ENCODE data around the gene FER1L5.

- TF ChIP-seq CTCF (conservative IDR thresholded peaks at IDR 0.05; ENCODE audit: low read depth in 2 of 2) (no peak), POLR2AphosphoS5 (IDR thresholded peaks at IDR 0.05; ENCODE audit: low read depth) (no peak), EZH2 (IDR thresholded peaks at IDR 0.05; ENCODE audit: low read depth, unreplicated experiment) (no peak), EZH2phosphoT487 (IDR thresholded peaks at IDR 0.05; ENCODE audit: unreplicated experiment) (no peak), ZNF331 (CRISPR knock-in tag; IDR thresholded peaks at IDR 0.05; ENCODE audit: low read depth) (no peak), NANOG (IDR thresholded peaks at IDR 0.05; ENCODE audit: borderline replicate concordance) (no peak), CREB1 (CRISPR knock-in tag; IDR thresholded peaks at IDR 0.05; ENCODE audit: low read depth) (no peak), ZNF114 (CRISPR knock-in tag; IDR thresholded peaks at IDR 0.05) (no peak), REST (IDR thresholded peaks at IDR 0.05; ENCODE audit: unreplicated experiment) (no peak), ETS1 (IDR thresholded peaks at IDR 0.05) (no peak)
These were observed 39.0 kb downstream of the FER1L5 start for GRCh38 chr2:96681540-96681939.
